G401 (cell line): ENCODE data around the gene MAML2. TPM values are rescaled to one million over a fixed set of nuclear protein-coding genes. Genes with fewer than 3 reads are reported as not detected.

Experiments
- DNase-seq: peaks from one replicate; pipeline ENCODE4 v3.0.0-alpha.2; 2015; ENCODE audit warnings: low spot score
- in situ Hi-C: cut with HindIII; loops from 2 replicates; pipeline ENCODE4 v1.10.0; 2016; ENCODE audit warnings: low sequenced_read_pairs, mixed read lengths
- total RNA-seq: library from RNA; depleted of rRNA; stranded (reverse); fragments of >200 nt; shearing (Covaris generic); gene quantifications from 2 replicates; pipeline ENCODE4 v1.2.3, GENCODE V29; 2014

MAML2 gene
- total RNA-seq, 1 experiment from 2014 or later, result not detected

DNA sequence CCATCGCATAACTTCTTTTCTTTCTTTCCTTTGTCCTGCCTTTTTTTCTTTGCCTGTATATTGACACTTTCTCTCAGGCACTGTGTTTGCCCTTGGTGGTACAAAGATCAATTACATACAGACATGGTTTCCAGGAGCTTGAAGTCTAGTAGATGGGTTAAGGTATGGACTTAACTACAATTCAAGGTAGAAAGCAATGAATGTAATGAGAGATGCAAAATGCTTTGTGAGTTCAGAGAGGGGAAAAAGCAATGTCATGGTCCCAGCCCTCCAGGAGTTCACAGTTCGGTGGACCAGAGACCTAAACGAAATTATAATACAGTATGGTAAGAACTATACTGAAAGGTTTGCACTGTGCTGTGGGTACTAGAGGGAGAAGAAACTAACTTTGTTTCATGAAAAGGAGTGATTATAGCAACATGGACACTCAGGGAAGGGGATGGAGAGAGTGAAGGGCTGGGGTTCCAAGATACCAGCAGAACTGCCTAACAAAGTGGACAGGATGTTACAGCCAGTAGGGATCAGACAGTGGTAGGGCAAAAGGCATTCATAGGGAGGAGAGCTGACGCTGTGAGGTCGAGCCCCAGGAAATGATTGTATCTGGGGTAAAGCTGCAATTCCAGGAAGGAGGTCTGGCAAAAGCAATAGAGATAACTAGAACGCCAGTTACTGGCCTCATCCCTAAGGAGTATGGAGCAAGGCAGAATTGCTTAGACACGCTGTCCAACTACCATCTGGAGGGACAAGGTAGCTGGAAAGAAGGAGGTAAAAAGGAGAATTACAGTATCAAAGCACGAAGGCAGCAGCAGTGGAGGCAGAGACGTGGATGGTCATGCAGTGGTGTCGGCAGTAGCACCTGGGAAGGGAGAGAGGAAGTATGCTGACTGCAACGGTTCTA is 260.7 kb downstream of the MAML2 start:
- in situ Hi-C loops, result no loop called here
- DNase-seq, result no peak

DNA sequence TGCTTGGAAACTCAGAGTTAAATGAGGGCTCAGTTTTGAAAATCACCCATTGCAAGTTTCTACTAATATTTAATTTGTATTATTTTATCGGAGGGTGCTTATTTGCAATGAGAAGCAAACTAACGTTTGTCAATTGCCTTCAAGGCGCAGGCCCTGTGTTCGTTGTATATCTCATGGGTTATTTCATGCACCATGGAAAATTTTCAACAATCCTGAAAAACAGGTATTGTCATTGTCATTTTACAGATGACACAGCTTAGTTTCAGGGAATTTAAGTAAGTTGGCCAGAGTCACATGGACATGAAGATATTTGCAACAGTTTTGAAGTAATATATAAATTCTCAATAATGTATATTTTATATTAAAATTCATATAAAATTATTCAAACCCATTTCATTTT is 261.4 kb downstream of the MAML2 start:
- in situ Hi-C loops, result no loop called here
- DNase-seq, result no peak

DNA sequence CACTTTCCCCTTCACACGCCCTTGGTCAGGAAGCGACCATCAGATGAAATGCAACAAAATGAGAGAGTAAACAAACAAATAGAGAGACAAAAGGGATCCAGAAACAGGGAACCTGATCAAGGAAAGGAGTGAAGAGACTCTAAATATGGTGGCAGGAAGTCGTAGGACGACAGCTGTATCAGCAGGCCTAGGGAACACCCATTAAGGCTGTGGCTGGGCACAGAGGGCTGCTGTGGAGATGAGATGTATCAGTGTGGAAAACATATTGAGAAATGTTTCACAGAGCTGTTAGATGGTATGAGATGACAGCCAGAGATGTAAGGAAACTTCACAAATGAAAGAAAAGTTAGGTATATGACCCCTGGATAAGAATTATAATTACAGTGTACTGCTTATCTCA is 263.3 kb downstream of the MAML2 start:
- DNase-seq, result no peak
- in situ Hi-C loops, result no loop called here

DNA sequence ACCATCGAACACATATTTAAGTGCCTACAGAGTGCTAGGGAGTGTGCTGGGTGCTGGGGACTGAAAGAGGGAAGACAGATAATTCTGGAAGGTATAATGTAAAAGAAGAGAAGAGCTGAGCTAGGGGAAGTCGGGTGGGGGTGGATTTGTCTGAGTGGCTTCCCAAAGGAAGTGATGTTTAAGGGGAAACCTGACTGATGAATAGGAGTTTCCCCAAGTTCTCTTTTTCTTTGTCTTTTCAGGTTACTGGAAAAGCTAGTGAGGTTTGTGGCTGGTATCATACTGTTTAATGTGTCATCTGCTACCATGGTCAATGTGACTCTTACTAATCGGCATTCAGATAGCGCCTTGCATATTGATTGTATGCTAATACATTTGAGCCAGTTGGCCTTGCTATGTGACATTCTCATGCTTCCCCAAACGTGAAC is 267.4 kb downstream of the MAML2 start:
- in situ Hi-C loops, result no loop called here
- DNase-seq, result no peak

DNA sequence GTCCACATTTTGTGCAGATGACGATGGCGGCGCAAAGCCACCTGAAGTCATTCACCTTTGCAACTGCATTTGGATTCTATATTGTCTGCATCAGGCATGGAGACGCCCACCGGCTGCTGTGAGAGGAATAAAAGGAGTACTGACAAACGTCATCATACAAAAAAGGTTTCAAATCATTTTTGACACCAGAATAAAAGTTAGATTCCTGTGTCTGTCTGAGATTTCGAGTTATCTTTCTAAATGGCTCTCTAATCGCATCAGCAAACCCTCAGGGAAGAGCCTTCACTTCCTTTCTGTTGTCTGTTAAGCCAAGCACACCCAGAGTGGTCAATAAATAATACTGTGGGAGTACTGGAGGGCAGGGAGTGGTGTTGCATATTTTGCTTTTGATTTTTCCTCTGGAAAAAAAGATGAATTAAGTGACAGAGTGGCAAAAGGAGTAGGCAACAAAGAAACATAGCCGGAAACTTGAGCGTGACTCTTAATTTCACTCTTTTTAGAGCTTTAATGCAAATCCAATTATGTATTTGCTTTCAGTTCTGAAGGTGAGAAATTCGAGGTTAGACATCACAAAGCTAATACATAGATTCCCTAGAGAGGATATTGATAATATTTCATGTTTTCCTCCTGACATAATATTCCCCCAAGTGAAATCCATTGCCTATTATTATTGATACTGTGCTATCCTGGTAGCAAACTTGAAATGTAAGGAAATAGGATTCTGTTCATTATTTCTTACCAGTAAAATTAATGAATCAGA is 268.3 kb downstream of the MAML2 start:
- no peak for DNase-seq
- in situ Hi-C loops, result no loop called here

DNA sequence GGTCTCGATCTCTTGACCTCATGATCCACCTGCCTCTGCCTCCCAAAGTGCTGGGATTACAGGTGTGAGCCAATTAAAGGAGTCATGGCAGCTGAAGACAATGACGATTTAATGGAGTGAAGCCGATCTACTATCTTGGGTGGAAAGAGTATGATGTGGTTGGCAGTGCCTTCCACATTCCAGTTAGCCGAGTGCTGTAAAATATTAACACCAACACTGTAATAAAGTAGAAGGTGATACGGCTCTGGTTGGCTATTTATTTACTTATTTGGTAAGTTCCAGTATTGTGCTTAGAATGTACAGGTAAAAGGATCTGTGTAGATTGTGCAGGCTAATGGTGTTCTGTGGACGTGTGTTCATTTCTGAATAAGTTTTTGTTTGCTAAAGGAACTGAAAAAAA is 269.5 kb downstream of the MAML2 start:
- no peak for DNase-seq
- in situ Hi-C loops, result no loop called here

DNA sequence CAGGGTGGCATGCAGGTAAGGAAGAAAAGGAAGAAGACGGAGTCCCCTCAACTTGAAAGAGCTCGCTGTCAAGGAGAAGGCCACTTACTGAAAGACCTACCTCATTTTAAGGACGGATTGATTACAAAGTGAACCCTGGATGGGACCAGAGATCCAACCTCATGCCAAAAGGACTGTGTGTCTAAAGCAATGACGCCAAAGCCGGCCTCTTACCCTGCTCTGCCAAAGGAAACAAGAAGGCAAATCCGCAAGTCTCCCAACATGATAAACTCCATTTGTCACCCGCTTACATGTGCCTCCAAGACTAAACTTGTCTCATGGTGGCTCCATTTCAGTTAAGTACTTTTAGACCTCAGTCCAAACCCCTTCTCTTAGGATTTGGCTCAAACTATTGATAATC is 270.4 kb downstream of the MAML2 start:
- in situ Hi-C loops, result no loop called here
- no peak for DNase-seq

DNA sequence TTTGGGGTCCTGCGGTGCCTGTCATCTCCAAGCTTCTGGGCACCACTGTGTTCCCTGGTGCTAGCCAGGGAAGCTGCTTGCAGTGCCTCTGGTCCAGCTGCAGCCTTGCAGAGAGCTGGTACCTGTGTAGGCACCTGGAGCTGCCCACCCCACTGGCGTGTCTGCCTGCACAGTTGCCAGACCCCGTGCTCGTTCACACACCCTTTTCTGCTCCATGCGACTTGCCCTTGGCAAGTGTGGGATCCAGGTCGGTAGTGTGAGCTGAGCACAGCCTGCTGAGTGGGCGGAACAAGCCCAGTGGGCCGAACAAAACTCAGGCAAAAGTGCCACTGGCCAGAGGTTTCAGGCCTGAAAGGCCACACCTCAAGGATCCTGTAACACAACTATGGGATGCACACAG is 272.5 kb downstream of the MAML2 start:
- in situ Hi-C loops, result no loop called here
- DNase-seq, result no peak

DNA sequence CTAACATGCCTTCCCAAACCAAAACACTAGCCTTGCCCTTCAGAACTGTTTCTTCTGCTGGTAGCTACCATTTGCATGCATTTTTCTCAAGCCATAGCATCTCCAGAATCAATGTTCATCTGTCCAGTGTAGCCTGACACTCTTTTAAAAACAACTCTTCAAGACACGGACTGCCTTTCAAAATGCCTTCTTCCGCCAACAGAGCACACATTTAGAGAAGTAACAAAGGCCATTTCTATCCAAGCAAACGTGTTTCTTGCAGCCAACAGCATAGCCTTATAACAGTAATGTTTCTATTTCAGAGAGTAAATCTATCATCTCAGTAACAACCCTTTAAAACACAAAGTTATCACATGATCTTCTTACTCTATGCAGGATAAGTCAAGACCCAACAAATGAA is 275.8 kb downstream of the MAML2 start:
- in situ Hi-C loops, result no loop called here
- no peak for DNase-seq

DNA sequence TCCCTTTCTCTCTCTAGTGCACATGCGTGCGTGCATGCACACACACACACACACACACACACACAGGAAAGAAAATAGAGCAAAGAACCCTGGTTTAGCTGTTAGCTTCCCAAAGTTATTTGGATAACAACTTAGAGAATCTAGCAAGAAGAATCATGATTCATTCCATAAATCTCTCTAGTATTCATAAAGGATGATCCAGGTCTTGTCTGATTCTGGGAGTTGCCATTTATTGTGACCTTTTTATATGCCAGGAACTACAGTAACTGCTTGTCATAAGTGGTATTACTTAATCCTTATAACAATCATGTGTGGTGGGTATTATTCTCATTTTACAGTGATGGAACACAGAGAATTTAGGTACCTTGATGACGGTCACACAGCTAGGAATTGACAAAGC is 277.6 kb downstream of the MAML2 start:
- in situ Hi-C loops, result no loop called here
- no peak for DNase-seq

DNA sequence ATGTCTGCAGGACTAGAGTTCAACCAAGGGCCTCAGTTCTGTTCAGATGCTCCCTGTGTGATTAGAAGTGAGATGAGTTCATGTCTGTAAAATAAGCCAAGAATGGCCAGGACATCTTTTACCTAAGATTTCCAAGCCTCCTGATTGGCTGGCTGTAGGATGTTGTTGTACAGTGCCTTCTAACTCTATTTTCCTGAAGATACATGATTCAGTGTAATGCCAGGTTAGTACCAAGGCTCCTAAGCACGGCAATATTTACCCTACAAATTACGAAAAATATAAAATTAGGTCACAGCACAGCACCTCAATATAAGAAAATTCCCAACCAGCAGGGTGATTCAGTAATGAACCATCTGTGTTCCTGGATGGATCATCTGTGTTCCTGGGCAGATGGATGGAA is 279.1 kb downstream of the MAML2 start:
- in situ Hi-C loops, result no loop called here
- DNase-seq, result peak; percentile 94

DNA sequence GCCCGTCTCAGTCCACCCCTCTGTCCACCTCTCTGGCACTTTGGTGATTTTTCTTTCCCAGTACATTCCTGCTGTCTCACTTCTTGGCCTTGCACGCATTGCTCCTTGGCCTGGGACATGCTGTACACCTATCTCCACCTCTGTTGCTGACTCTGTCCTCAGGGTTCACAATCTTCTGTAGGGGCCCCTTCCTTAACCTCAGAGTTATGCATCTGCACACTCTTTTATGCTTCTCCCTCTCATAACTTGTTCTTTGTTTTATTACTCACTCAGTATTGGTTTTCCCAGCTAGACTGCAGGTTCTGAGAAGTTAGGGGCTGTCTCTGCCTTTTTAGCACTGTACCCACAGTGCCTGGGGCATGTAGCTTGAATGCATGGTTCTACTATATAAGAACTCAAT is 279.9 kb downstream of the MAML2 start:
- DNase-seq, result no peak
- in situ Hi-C loops, result no loop called here

DNA sequence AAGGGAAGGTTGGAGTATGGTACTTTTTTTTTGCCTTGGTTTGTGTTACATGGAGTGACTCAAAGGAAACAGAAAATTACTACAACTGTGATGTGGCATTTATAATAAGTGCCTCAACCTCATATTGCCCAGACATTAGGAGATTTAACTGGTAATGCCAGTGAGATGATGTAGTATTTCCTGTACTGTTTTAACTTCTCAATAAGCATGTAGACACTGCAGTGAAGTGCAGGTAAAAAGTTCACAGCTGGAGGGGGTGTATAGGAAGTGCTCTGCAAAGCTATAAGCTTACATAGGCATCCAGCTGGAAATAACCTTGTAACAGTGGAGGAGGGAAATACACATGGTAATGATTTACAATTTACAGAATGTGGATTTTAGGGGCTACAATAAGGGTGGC is 280.9 kb downstream of the MAML2 start:
- in situ Hi-C loops, result no loop called here

DNA sequence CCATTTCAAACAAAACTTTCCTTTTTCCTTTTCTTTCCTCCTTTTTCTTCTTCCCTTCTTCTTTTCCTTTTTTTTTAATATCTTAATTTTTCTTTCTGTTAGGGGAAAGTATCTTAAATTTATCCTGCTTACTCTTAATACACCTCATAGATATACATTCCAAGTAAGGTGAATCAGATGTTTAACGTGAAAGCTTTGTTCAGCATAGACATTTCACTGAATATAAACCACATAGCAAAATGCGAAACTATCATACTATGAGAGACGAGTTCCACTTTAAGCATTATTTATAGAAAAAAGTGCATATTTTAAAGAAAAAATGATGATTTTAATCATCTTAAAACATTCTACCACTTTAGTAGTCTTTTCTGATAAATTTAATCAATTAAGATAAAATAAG is 281.3 kb downstream of the MAML2 start:
- DNase-seq, result no peak
- in situ Hi-C loops, result no loop called here

More for the DNA sequence above, 280.9 kb downstream of the MAML2 start:
- DNase-seq, result no peak

DNA sequence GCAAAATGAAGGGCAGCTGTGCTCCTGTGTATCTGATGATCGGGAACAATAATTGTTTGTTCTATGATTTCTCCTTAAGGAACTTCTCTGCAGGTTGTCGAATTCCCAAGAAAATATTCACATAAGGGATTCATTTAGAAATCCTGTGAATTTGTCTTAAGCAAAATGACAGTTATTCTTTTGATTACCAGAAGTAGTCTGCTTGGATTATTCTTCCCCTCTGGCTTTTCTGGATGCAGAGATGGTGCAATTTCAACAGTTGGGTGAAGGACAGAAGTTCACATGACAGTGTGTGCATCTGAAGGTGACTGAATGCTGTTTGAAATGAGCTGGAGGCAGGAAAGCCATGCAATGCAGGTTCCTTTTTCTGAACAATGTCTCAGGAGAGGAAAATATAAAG is 281.9 kb downstream of the MAML2 start:
- in situ Hi-C loops, result no loop called here
- no peak for DNase-seq

DNA sequence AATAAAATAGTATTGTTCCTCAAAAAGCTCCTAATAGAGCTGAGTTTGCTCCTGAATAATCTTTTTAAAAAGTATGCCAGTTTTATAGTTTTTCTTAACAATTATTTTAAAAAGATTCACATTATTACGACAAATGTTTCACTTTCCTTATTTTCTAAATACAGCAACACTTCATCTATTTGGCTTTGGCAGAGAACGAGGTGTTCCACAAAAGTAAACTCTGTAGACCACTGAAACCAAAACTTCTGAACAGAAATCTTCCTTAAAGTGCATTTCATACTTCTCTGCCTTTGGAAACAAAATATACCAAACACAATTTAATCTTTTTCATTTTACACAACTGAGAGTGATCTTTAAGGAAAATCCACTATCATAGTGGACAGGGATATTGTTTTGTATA is 285.5 kb downstream of the MAML2 start:
- in situ Hi-C loops, result no loop called here
- no peak for DNase-seq

DNA sequence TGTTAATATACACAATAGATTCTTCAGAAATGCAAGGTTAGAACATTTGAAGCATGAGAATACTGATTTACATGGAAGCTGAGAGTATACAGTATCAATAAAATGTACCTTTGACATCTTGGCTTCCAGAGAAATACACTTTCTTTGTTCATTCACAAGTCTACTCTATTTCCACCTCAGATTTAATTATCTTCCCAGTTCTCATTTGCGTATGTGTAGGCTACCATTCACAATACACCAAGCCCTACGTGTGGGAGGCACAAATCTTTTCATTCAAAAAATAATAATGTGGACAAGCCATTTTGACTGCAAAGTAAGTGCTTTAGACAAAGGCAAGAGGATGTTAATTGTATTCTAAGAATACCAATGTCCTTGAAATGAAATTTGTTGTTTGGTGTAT is 286.4 kb downstream of the MAML2 start:
- in situ Hi-C loops, result no loop called here
- DNase-seq, result no peak

DNA sequence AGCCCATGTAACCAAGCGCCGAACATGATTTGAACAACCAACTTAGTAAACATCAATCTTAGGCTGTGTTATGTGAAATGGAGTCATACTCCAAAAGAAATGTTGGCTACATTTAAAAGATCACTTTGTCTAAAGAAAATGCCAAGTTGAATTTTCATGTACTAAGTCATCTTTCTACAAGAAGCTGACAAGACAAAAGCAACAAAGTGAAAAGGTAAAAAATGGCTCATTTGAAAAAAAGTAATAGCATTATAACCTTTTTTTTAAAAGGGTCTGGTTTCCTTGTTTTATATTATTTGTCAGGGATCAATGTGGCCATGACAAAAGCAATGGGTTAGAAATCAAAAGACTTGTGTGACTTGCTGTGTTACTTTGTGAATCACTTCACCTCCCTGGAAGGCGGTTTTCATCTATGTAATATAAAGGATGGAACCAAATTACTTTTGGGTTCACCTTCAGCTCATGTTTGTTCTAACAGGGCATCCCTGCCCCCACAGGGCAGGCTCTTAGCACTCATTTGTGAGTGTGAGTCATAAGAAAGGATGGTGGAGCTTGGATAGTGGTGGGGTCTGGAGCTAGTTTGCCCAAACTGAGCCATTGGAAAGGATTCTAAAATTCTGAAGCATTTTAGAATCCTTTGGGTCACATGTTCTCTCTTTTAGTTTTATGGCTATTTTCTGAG is 287.1 kb downstream of the MAML2 start:
- in situ Hi-C loops, result no loop called here
- no peak for DNase-seq

DNA sequence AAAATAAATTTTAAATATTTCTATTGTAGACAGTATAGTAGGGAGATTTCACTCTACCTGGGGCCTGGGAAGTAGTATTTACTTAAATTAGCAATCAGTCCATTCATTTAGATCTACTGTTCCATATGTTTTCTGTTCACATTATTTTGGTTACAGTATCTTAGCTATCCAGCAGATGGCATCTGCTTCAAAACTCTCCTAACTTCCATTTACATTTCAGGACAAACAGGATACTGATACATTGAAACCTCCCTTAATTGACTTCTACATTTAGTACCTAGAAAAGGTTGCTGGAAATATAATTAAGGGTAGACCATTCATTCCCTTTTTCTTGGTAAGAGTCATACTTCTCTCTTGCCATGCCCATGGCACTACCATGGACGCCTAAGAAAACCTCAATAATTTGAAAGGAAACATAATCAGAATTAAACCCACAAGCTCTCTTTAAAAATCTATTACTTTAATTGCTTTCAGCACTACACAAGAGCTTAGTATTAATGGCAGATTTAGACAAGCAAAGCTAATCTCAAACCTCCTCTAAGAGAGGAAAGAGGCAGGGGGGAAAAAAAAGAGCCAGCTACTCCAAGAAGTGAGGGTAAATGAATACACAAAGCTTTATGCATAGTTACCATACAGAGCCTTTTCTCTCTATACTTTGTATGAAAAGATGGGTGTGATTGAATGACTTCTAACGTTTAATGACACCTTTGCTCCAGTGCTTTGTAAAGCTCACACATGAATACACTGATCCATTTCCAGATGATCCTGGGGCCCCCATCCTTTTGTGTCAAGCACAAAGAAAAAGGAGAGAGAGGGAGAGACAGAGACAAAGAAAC is 287.9 kb downstream of the MAML2 start:
- peak; percentile 73 for DNase-seq

More for the DNA sequence above, 287.9 kb downstream of the MAML2 start:
- in situ Hi-C loops, result no loop called here
